GM18517 (cell line): ENCODE data around the gene IFIT1.

Experiments
- ATAC-seq: cut with Tn5 transposase; IDR thresholded peaks from one replicate; pipeline ENCODE4 v1.9.1; 2021; ENCODE audit warnings: mild to moderate bottlenecking, moderate library complexity; ENCODE audit not compliant: unreplicated experiment

The IFIT1 gene, protein sequence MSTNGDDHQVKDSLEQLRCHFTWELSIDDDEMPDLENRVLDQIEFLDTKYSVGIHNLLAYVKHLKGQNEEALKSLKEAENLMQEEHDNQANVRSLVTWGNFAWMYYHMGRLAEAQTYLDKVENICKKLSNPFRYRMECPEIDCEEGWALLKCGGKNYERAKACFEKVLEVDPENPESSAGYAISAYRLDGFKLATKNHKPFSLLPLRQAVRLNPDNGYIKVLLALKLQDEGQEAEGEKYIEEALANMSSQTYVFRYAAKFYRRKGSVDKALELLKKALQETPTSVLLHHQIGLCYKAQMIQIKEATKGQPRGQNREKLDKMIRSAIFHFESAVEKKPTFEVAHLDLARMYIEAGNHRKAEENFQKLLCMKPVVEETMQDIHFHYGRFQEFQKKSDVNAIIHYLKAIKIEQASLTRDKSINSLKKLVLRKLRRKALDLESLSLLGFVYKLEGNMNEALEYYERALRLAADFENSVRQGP

GRCh38 chr10:89391907-89392756 is at the start of gene IFIT1:
Gene IFIT1 (plus strand): TSS chr10:89392623. CDS start chr10:89392713, 90 bp downstream.
- ATAC-seq = peak; percentile 64

DNA sequence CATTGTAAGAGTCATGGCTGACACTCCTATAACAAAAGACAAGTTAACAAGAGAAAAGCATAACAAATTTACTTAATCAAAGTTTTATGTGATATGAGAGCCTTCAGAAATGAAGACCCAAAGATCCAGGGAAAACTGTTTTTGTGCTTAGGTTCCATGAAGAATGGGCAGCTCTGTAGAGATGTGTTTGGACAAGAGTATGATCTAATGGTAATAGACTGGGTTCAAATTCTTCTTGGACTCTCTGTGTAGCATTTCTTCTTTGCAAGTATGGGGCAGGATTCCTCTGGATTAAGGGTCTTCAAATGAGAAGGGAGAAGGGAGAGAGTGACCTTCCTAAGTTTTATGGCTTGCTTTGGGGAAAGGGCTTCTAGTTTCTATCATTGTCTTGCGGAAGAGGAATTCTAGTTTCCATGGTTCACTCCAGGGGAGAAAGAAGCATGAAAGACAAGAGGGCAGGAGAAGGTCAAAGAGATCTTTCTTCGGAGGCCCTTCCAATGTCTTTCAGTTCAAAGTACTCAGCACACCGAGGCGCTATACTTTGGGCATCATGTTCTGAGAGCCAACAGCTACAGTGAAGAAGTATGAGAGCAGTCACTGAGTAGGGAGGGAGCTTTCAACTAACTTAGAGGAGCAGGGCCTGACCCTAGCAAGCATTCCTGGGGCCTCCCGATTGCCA is 49.2 kb upstream of the IFIT1 start:
- no peak for ATAC-seq

DNA sequence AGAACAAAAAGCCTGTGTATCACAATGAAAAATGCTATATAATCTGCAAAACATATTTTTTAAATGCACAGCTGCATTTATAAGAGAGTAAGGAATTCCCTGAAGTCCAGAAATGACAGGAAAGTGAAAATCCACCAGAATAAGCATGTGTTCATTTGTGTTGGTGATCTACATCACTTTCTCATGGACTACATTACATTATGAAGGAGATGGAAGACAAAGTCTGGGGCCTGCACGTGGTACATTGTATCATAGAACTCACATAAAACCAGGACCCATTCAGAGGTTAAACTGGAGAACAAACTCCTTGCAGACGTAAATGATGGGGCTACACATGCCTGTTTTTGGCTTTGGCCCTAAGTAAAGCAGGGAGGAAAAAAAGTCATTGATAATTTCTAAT is 48.3 kb upstream of the IFIT1 start:
- no peak for ATAC-seq

DNA sequence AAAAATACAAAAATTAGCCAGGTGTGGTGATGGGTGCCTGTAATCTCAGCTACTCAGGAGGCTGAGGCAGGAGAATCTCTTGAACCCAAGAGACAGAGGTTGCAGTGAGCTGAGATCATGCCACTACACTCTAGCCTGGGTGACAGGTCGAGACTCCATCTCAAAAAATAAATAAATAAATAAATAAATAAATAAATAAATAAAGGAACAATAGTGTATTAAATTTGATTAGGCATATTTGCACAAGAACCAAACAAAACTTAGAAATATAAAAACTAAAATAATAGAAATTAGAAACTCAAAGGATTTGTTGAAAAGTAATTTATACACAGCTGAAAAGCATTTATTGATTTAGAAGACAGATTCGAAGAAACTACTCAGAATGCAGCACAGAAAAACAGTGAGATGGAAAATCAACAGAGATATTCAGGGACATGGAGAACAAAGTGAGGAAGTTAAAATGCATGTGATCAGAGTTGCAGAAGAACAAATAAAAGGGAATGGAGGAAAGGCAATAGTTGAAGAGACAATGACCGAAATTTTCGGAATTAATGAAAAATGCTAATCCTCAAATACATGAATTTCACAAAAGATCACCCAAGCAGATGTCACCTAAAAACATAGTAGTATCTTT is 46.9 kb upstream of the IFIT1 start:
- no peak for ATAC-seq

DNA sequence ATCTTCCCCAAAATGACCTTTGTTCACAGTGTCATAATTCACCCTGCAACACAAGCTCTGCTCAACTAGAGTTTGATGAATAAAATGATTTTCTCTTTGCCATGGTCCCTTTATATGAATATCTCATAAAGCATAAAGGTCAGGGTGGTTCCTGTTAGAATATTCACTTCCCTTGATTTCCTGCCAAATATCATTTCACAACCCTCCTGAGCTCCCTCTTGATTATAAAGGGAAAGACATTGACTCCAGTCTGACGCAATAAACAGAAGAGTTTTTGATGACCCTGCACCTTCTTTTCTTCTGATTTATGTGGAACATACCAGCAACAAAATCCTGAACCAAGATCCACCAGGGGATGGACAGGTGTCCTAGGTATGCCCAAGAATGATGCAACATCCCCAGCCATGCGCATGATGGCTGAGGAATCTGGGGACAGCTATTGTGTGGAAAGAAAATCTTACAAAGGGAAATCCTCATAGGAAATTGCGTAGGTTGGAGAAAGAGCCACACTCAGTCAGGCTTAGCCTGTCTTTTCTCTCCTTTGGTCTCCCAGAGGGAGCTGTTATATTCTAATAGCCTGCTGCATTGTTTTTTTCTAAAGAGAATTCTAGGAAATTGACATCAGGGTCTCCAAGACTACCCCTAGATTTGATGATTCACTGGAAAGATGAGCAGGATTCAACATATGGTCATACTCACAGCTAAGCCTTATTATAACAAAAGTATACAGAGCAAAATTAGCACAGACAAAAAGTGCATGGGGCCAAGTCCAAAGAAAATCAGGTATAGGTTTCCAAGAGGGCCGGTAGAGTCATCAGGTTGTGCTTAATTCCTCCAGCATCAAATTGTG is 45.8 kb upstream of the IFIT1 start:
- no peak for ATAC-seq

- ATAC-seq = no peak
These were observed 44.5 kb upstream of the IFIT1 start for GRCh38 chr10:89347701-89348457.

- no peak for ATAC-seq
These were observed 43.9 kb upstream of the IFIT1 start for GRCh38 chr10:89348481-89348880.

DNA sequence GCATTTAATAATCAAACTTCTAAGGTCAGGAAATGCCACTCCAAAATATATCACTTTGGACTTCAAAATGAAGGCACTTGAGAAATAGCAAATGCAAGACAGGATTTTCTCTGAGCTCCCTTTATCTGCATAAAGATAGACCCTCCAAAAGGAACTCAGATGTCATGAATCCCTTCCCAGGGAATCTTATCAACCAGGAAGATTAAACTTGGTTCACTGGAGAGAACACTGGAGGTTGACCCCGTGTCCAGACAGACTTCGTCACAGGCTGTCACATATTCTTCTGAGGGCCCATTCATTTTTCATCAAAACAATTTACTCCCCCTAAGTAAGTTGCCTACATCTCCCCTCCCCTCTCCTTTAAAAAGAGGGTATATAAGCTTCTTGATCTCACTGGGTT is 43.4 kb upstream of the IFIT1 start:
- no peak for ATAC-seq

GRCh38 chr10:89350631-89351315 is 41.6 kb upstream of the IFIT1 start:
- peak; percentile 34 for ATAC-seq

GRCh38 chr10:89351412-89351779 is 41.0 kb upstream of the IFIT1 start:
- peak; percentile 68 for ATAC-seq

GRCh38 chr10:89351780-89352597 is 40.4 kb upstream of the IFIT1 start:
- ATAC-seq = no peak

DNA sequence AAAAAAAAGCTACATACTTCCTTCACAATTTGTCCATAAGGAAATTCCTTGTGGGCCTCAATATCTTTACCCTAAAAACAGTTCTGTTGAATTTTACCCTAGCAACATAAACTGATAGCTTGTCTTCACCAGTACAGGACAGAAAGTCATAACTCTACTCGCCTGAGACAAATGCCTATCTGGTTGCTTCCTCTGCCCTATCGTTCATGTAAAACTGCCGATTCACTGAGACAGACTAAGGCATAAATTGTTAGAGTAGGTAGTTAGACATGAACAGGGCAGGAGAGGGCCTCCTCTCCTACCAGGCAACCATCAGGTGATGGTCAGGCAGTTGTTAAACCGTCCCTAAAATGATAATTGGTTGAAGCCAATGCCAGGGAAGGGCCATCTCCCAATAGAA is 39.6 kb upstream of the IFIT1 start:
- ATAC-seq = no peak

GRCh38 chr10:89355394-89355931 is 37.0 kb upstream of the IFIT1 start:
- no peak for ATAC-seq

- no peak for ATAC-seq
These were observed 35.3 kb upstream of the IFIT1 start for GRCh38 chr10:89357096-89357495.

GRCh38 chr10:89357975-89358374 is 34.4 kb upstream of the IFIT1 start:
- no peak for ATAC-seq

- no peak for ATAC-seq
These were observed 32.3 kb upstream of the IFIT1 start for GRCh38 chr10:89360157-89360556.

- no peak for ATAC-seq
These were observed 29.5 kb upstream of the IFIT1 start for GRCh38 chr10:89362929-89363328.
